HG02870 (cell line): ENCODE measurements around the gene MYCN.
"Not testable (repeated sequence)": the region's sequence is repeated elsewhere in the genome, so short reads cannot be mapped to it uniquely, and the experiment has no call there.

Experiments
- ATAC-seq: cut with Tn5 transposase; IDR thresholded peaks from one replicate; pipeline ENCODE4 v1.9.1; 2021; ENCODE audit warnings: mild to moderate bottlenecking, moderate library complexity; ENCODE audit not compliant: unreplicated experiment

MYCN gene

GRCh38 chr2:15942711-15943345 lies 2.5 kb downstream of the MYCN start:
- no peak for ATAC-seq

GRCh38 chr2:15943378-15944280 lies 3.3 kb downstream of the MYCN start:
- no peak for ATAC-seq

- no peak for ATAC-seq
Measured at GRCh38 chr2:15944325-15945017, 4.1 kb downstream of the MYCN start.

GRCh38 chr2:15945909-15946705 lies 5.8 kb downstream of the MYCN start:
- no peak for ATAC-seq

- ATAC-seq: no peak
Measured at GRCh38 chr2:15946983-15947382, 6.6 kb downstream of the MYCN start.

- ATAC-seq: no peak
Measured at GRCh38 chr2:15947431-15947830, 7.1 kb downstream of the MYCN start.

- no peak for ATAC-seq
Measured at GRCh38 chr2:15948704-15948957, 8.3 kb downstream of the MYCN start.

GRCh38 chr2:15949126-15949525 lies 8.8 kb downstream of the MYCN start:
- ATAC-seq: no peak

GRCh38 chr2:15949551-15949950 lies 9.2 kb downstream of the MYCN start:
- ATAC-seq: no peak

- no peak for ATAC-seq
Measured at GRCh38 chr2:15950088-15950952, 10.0 kb downstream of the MYCN start.

- ATAC-seq: not testable (repeated sequence)
Measured at GRCh38 chr2:15951936-15952335, 11.6 kb downstream of the MYCN start.

GRCh38 chr2:15952451-15953146 lies 12.2 kb downstream of the MYCN start:
- ATAC-seq: no peak

GRCh38 chr2:15953147-15953630 lies 12.8 kb downstream of the MYCN start:
- no peak for ATAC-seq

- ATAC-seq: no peak
Measured at GRCh38 chr2:15953891-15954680, 13.7 kb downstream of the MYCN start.

GRCh38 chr2:15954761-15955160 lies 14.4 kb downstream of the MYCN start:
- ATAC-seq: no peak

GRCh38 chr2:15955232-15955988 lies 15.1 kb downstream of the MYCN start:
- no peak for ATAC-seq

- ATAC-seq: no peak
Measured at GRCh38 chr2:15956230-15956629, 15.9 kb downstream of the MYCN start.
